Subcutaneous abdominal adipose tissue (tissue), 5 donors: Measurements from ENCODE around the gene CCDC157.

Experiments
- H3K27ac ChIP-seq: one replicate; pipeline ENCODE4 v1.7.0; 2013; ENCODE audit warnings: low read depth, mild to moderate bottlenecking, inconsistent platforms, low read length, moderate library complexity
- H3K27me3 ChIP-seq, 5 donors: one replicate each; pipeline ENCODE4 v1.7.0; 2013; ENCODE audit warnings: low read length in 5 of 5, inconsistent platforms in 1 of 5; ENCODE audit not compliant: control insufficient read depth in 5 of 5, insufficient read depth in 4 of 5
- H3K36me3 ChIP-seq, 5 donors: one replicate each; pipeline ENCODE4 v1.7.0; 2013; ENCODE audit warnings: low read length in 5 of 5; ENCODE audit not compliant: control insufficient read depth in 5 of 5, insufficient read depth in 5 of 5
- H3K4me1 ChIP-seq, 5 donors: one replicate each; pipeline ENCODE4 v1.7.0; 2013; ENCODE audit warnings: low read length in 5 of 5, mild to moderate bottlenecking in 3 of 5, moderate library complexity in 1 of 5; ENCODE audit not compliant: control insufficient read depth in 5 of 5, insufficient read depth in 5 of 5
- H3K4me3 ChIP-seq, 5 donors: one replicate each; pipeline ENCODE4 v1.7.0; 2013; ENCODE audit warnings: low read length in 5 of 5, low read depth in 1 of 5
- H3K9ac ChIP-seq, 5 donors: one replicate each; pipeline ENCODE4 v1.7.0; 2013; ENCODE audit warnings: low read length in 5 of 5, mild to moderate bottlenecking in 4 of 5, moderate library complexity in 3 of 5
- H3K9me3 ChIP-seq, 5 donors: one replicate each; pipeline ENCODE4 v1.7.0; 2013; ENCODE audit warnings: low read length in 5 of 5; ENCODE audit not compliant: control insufficient read depth in 5 of 5
- donor health status: healthy.
- donor health status: healthy.
- donor health status: healthy.
- donor health status: healthy.
- donor health status: healthy.

The CCDC157 gene

DNA sequence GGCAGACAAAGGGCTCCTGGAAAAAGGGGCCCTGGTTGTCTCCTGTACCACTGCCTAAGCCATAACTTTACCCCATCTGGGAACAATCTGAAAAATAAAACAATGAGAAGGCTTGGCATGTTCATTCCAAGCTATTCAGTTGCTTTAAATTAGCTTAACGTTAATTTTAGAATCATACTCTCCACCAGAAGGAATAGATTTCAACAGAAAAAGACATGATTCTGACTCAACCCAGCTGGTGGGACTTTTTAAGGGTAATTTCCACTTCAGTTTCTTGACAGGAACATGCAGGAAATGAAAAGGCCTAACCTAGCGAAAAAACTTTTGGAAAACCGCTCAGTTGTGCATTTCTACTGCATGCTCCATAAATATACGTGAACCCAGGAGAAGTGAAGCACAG is 8.0 kb upstream of the CCDC157 start:
- no peak overlapping the region for H3K4me3 ChIP-seq
- H3K36me3 ChIP-seq = peaks cover 16 to 81% (median 67%) of the 10 kb centered on the region in 5 donors
- no peak overlapping the region for H3K9ac ChIP-seq
- H3K27ac ChIP-seq = no peak overlapping the region
- no peaks in the 10 kb centered on the region for H3K27me3 ChIP-seq
- H3K4me1 ChIP-seq = peaks cover 0 to 26% (median 10%) of the 10 kb centered on the region in 5 donors
- H3K9me3 ChIP-seq = no peaks in the 10 kb centered on the region

DNA sequence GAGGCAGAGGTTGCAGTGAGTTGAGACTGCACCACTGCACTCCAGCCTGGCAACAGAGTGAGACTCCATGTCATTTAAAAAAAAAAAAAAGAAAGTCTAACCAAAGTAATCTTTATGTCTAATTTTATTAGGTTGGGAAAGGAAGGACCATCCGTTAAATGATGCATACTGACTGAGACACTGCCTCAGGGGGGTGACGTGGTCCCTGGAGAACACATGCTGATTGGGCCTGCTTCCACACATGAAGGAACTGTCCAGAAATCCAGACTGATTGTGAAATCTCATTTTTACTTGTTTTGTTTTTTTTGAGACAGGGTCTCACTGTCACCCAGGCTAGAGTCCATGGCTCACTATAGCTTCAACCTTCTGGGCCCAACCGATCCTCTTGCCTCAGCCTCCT is 5.6 kb upstream of the CCDC157 start:
- Histone ChIP-seq H3K9ac (no peak overlapping the region), H3K4me3 (no peak overlapping the region), H3K9me3 (no peaks in the 10 kb centered on the region), H3K4me1 (peaks cover 7 to 48% (median 34%) of the 10 kb centered on the region in 5 donors), H3K36me3 (peaks cover 4 to 57% (median 43%) of the 10 kb centered on the region in 5 donors), H3K27me3 (no peaks in the 10 kb centered on the region), H3K27ac (peak overlapping the region; percentile 46)

DNA sequence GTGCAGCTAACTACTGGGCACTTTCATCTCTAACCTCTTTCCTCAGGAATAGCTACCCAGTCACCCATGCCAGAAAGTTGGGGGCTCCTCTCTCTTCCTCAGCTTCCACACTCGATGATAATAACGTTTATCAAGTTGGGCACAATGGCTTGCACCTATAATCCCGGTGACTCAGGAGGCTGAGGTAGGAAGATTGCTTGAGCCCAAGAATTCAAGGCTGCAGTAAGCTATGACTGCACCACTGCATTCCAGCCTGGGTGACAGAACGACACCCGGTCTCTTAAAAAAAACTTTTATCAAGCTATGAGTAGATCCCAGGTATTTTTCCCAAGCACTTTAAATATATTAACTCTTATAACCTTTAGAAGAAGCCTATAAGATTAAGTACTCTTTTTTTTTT is 2.2 kb upstream of the CCDC157 start:
- no peak overlapping the region for H3K4me3 ChIP-seq
- peaks cover 4 to 30% (median 23%) of the 10 kb centered on the region in 5 donors for H3K36me3 ChIP-seq
- H3K9ac ChIP-seq = no peak overlapping the region
- H3K27me3 ChIP-seq = no peaks in the 10 kb centered on the region
- H3K9me3 ChIP-seq = no peaks in the 10 kb centered on the region
- H3K4me1 ChIP-seq = peaks cover 7 to 53% (median 42%) of the 10 kb centered on the region in 5 donors
- no peak overlapping the region for H3K27ac ChIP-seq

DNA sequence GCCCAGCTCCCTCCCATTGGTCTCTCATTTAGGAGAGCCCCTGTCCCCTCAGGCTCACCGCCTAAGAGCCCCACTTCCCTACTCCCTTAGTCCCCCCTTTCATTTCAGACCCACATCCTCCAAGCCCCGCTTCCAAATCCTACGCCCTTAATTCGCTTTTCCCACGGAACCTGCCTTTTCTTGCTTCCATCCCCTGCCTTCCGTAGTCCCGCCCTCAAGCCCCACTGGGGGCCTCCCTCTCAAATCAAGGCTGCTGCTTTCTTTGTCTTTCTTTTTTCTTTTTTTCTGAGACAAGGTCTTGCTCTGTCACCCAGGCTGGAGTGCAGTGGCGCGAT is 396 bp downstream of the CCDC157 start:
- Histone ChIP-seq H3K4me3 (peak overlapping the region; percentile 72 to 94 (median 84)), H3K27ac (peak overlapping the region; percentile 89), H3K27me3 (no peaks in the 10 kb centered on the region), H3K9ac (peak overlapping the region in 4 of 5 donors; percentile 92 to 98 (median 94)), H3K36me3 (peaks cover 0 to 11% (median 9%) of the 10 kb centered on the region in 5 donors), H3K4me1 (peaks cover 7 to 39% (median 33%) of the 10 kb centered on the region in 5 donors), H3K9me3 (no peaks in the 10 kb centered on the region)

DNA sequence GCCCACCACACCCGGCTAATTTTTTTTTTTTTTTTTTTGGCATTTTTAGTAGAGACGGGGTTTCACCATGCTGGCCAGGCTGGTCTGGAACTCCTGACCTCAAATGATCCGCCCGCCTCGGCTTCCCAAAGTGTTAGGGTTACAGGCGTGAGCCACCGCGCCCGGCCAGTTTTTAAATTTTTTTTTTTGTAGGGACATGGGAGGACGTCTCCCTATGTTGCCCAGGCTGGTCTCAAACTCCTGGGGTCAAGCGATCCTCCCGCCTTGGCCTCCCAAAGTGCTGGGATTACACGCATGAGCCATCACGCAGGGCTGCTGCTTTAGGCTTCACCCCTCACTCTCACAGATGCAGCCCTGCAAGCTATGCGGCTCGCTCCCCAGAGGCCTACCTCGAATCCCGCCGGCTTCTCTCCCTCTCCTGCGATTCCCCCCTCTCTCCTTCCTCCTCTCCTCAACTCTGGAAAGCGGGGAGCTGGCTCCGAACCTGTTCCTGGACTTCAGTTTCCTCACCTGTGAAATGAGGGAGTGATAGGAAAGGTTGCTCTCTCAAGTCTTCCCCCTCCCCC is 926 bp downstream of the CCDC157 start:
- H3K4me1 ChIP-seq = peaks cover 7 to 39% (median 33%) of the 10 kb centered on the region in 5 donors
- H3K4me3 ChIP-seq = no peak overlapping the region
- H3K9ac ChIP-seq = peak overlapping the region in 1 of 5 donors; percentile 93
- H3K27ac ChIP-seq = no peak overlapping the region
- no peaks in the 10 kb centered on the region for H3K9me3 ChIP-seq
- no peaks in the 10 kb centered on the region for H3K27me3 ChIP-seq
- H3K36me3 ChIP-seq = peaks cover 0 to 6% (median 4%) of the 10 kb centered on the region in 5 donors

DNA sequence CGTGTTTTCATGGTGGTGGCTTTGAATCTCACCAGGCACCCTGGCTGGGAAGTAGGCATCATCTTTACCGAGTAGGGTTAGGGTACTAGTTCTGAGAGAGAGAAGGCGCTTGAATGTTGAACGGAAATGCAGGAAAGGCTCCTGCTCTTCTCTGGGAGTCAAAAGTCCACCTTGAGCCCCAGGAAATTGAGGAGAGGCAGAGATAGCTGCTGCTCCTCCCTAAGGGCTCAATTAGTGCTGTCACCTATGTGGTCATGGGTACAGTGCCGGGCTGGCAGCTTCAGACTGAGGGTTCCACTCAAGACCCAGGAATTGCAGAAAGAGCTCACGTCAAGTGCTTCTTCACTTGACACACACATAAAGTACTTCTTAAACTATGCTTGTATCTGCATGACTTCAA is 1.7 kb downstream of the CCDC157 start:
- Histone ChIP-seq H3K4me1 (peaks cover 7 to 39% (median 32%) of the 10 kb centered on the region in 5 donors), H3K4me3 (no peak overlapping the region), H3K9me3 (no peaks in the 10 kb centered on the region), H3K36me3 (peaks cover 0 to 3% (median 0%) of the 10 kb centered on the region in 5 donors), H3K27me3 (no peaks in the 10 kb centered on the region), H3K27ac (no peak overlapping the region), H3K9ac (no peak overlapping the region)

DNA sequence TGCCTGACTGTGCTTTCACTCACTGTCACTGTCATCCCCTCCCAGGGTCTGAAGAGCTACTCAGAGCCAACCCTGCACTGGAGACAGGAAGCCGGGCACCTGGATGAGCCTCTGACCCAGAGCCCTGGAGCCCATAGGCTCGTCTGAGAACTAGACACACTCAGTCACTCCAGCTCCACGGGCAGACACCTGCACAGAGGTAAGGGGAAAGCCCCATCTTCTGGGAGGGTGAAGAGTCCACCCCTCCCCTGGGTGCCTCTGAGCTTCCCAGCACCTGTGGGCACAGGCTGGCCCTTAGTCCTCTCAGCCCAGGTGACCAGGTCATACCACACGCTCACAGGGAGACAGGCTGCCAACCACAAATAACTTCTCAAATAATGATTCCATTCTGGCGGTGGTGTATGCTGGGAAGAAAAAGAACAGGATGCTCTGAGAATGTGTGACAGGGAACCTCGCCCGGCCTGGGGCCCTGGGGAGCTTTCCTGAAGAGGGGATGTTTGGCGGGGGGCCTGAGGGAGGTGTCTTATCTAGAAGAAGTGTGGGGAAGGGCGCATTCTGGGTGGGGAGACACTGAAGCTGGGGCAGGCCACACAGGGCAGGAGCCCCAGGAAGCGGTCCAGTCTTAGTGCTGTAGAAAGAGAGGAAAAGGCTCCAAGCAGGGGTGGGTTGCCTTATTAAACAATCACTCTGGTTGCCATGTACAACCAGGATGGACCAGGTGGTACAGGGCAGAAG is 5.3 kb downstream of the CCDC157 start:
- Histone ChIP-seq H3K9ac (no peak overlapping the region), H3K9me3 (no peaks in the 10 kb centered on the region), H3K36me3 (peaks cover 0 to 7% (median 0%) of the 10 kb centered on the region in 5 donors), H3K27ac (no peak overlapping the region), H3K27me3 (no peaks in the 10 kb centered on the region), H3K4me3 (no peak overlapping the region), H3K4me1 (peaks cover 0 to 8% (median 3%) of the 10 kb centered on the region in 5 donors)

DNA sequence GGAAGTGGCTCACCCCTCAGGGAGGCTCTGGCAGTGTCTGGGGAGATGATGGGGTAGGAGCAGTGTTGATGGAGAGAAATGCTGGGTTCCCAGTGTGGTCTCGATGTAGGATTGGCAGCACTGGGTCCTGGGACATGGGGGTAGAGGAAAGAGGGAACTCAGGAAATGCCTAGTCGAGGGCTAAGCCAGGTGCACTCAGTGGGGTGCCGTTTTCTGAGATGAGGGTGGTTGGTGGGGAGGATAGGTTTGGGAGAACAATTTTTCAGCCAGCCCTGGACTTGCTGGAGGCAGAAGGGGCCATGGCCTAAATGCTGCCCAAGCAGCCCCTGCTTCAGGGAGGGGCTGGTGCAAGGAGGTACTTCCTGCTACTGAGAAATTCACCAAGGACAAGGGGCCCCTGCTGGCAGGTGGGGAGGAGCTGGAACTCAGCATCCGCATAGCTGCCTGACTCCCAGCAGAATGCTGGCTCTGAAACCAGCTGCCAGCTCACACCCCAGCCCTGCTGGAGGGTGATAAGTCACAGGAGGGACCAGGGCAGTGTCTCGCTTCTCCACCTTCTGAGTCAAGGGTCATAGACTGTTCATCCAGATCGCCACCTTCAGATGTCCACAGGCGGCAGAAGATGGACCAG is 6.0 kb downstream of the CCDC157 start:
- Histone ChIP-seq H3K9me3 (no peaks in the 10 kb centered on the region), H3K4me3 (no peak overlapping the region), H3K27me3 (no peaks in the 10 kb centered on the region), H3K9ac (no peak overlapping the region), H3K4me1 (peaks cover 0 to under 1% (median 0%) of the 10 kb centered on the region in 5 donors), H3K36me3 (peaks cover 0 to 7% (median 0%) of the 10 kb centered on the region in 5 donors), H3K27ac (no peak overlapping the region)

DNA sequence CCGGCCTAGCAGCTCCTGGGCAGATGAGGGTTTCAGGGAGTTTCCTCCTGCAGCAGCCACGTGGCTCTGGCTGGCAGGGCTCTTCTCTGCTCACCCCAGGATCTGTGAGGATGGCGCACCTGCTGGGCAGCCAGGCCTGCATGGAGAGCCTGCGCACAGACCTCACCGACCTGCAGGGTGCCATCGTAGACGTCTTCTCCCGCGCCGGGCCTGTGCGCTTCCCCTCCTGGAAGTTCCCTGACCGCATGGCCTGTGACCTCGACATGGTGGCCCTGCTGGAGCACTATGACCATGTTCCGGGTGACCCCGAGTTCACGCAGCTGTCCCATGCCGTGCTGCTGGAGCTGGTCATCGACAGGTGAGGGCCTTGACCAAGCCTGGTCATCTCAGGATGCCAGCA is 9.1 kb downstream of the CCDC157 start:
- H3K36me3 ChIP-seq = peaks cover 0 to 7% (median 0%) of the 10 kb centered on the region in 5 donors
- no peak overlapping the region for H3K9ac ChIP-seq
- peaks cover 0 to 3% (median 1%) of the 10 kb centered on the region in 5 donors for H3K4me1 ChIP-seq
- H3K27me3 ChIP-seq = no peaks in the 10 kb centered on the region
- H3K27ac ChIP-seq = no peak overlapping the region
- H3K9me3 ChIP-seq = no peaks in the 10 kb centered on the region
- H3K4me3 ChIP-seq = no peak overlapping the region

DNA sequence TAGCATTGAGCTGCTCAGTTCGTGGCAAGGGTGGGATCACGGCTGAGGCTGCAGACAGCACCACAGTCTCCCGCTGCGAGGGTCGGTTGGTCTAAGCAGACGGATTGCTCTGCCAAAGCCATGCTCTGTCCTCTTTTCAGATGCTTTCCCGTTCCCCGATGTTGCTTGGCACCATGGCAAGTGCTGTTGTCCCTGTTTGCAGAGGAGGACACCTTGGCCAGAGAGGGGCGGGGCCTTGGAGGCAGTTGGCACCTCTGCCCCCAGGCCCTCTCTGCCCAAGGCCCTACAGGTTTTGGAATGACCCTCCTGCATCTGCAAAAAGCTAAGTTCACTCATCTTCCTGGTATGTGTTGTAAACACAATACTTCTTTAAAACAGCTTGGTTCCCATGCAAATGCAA is 11.6 kb downstream of the CCDC157 start:
- no peak overlapping the region for H3K9ac ChIP-seq
- H3K4me3 ChIP-seq = no peak overlapping the region
- peaks cover 0 to 10% (median 6%) of the 10 kb centered on the region in 5 donors for H3K4me1 ChIP-seq
- no peaks in the 10 kb centered on the region for H3K9me3 ChIP-seq
- H3K36me3 ChIP-seq = peaks cover 0 to 7% (median 0%) of the 10 kb centered on the region in 5 donors
- no peaks in the 10 kb centered on the region for H3K27me3 ChIP-seq
- H3K27ac ChIP-seq = no peak overlapping the region
